ENCODE results near the gene CNOT3.

CNOT3 gene

GRCh38 chr19:54133957-54134590 lies 3.5 kb upstream of the CNOT3 start:
- H3K4me3 ChIP-seq (ENCODE audit: low read length), result no peak overlapping the region
- H4K20me1 ChIP-seq (ENCODE audit: insufficient read depth, low read length), result no peaks in the 10 kb centered on the region
- no peak for DNase-seq
- H3K27me3 ChIP-seq (replicated peaks; ENCODE audit: insufficient read depth, low read length), result no peaks in the 10 kb centered on the region
- H3K4me2 ChIP-seq (ENCODE audit: low read depth, low read length), result no peak overlapping the region
- H2AFZ ChIP-seq (ENCODE audit: low read length), result no peak overlapping the region
- no peak for TF ChIP-seq CTCF (IDR thresholded peaks at IDR 0.05; ENCODE audit: low read length)
- TF ChIP-seq EZH2 (optimal IDR thresholded peaks at IDR 0.05; ENCODE audit: low read depth, low read length), result no peak
- no peak for TF ChIP-seq EZH2phosphoT487 (IDR thresholded peaks at IDR 0.05; ENCODE audit: low read length)
- no peak overlapping the region for H3K9ac ChIP-seq (ENCODE audit: low read length)
- no peaks in the 10 kb centered on the region for H3F3A ChIP-seq (ENCODE audit: insufficient read depth, low read length)
- H3K27ac ChIP-seq (ENCODE audit: low read length), result no peak overlapping the region
- no peaks in the 10 kb centered on the region for H3K9me3 ChIP-seq (replicated peaks; ENCODE audit: insufficient read depth, low read length)
- peaks cover 9% of the 10 kb centered on the region for H3K4me1 ChIP-seq (ENCODE audit: low read length)
- H3K9me2 ChIP-seq (replicated peaks; ENCODE audit: insufficient read depth, low read length), result no peaks in the 10 kb centered on the region
- peaks cover 15% of the 10 kb centered on the region for H3K79me2 ChIP-seq (ENCODE audit: low read length)
- no peaks in the 10 kb centered on the region for H3K36me3 ChIP-seq (replicated peaks; ENCODE audit: insufficient read depth, low read length)

GRCh38 chr19:54136086-54136863 lies 1.3 kb upstream of the CNOT3 start:
- Histone ChIP-seq H2AFZ (ENCODE audit: low read length) (peak overlapping the region; percentile 75), H3K9ac (ENCODE audit: low read length) (peak overlapping the region; percentile 35; the same call in 1 of the 2 replicates), H3K27ac (ENCODE audit: low read length) (peak overlapping the region; percentile 24; the same call in 1 of the 2 replicates), H3K27me3 (replicated peaks; ENCODE audit: insufficient read depth, low read length) (no peaks in the 10 kb centered on the region), H3K36me3 (replicated peaks; ENCODE audit: insufficient read depth, low read length) (no peaks in the 10 kb centered on the region), H3K9me2 (replicated peaks; ENCODE audit: insufficient read depth, low read length) (no peaks in the 10 kb centered on the region), H3K4me2 (ENCODE audit: low read depth, low read length) (peak overlapping the region; percentile 86), H3K9me3 (replicated peaks; ENCODE audit: insufficient read depth, low read length) (no peaks in the 10 kb centered on the region), H3K4me3 (ENCODE audit: low read length) (peak overlapping the region; percentile 69), H4K20me1 (ENCODE audit: insufficient read depth, low read length) (peaks cover 6% of the 10 kb centered on the region; the same call in 1 of the 2 replicates), H3K79me2 (ENCODE audit: low read length) (peaks cover 37% of the 10 kb centered on the region), H3F3A (ENCODE audit: insufficient read depth, low read length) (no peaks in the 10 kb centered on the region), H3K4me1 (ENCODE audit: low read length) (peaks cover 10% of the 10 kb centered on the region)
- DNase-seq, result peak; percentile 27
- TF ChIP-seq CTCF (IDR thresholded peaks at IDR 0.05; ENCODE audit: low read length) (no peak), EZH2 (optimal IDR thresholded peaks at IDR 0.05; ENCODE audit: low read depth, low read length) (no peak), EZH2phosphoT487 (IDR thresholded peaks at IDR 0.05; ENCODE audit: low read length) (no peak)

GRCh38 chr19:54136864-54137698 lies 481 bp upstream of the CNOT3 start:
- H4K20me1 ChIP-seq (ENCODE audit: insufficient read depth, low read length), result peaks cover 6% of the 10 kb centered on the region; the same call in 1 of the 2 replicates
- DNase-seq, result peak; percentile 100
- H3K9me2 ChIP-seq (replicated peaks; ENCODE audit: insufficient read depth, low read length), result no peaks in the 10 kb centered on the region
- H3K79me2 ChIP-seq (ENCODE audit: low read length), result peaks cover 45% of the 10 kb centered on the region
- peak overlapping the region; percentile 80 for H3K4me3 ChIP-seq (ENCODE audit: low read length)
- peak overlapping the region; percentile 86 for H3K4me2 ChIP-seq (ENCODE audit: low read depth, low read length)
- no peaks in the 10 kb centered on the region for H3K36me3 ChIP-seq (replicated peaks; ENCODE audit: insufficient read depth, low read length)
- no peak for TF ChIP-seq CTCF (IDR thresholded peaks at IDR 0.05; ENCODE audit: low read length)
- no peak for TF ChIP-seq EZH2phosphoT487 (IDR thresholded peaks at IDR 0.05; ENCODE audit: low read length)
- no peak for TF ChIP-seq EZH2 (optimal IDR thresholded peaks at IDR 0.05; ENCODE audit: low read depth, low read length)
- H3K27ac ChIP-seq (ENCODE audit: low read length), result peak overlapping the region; percentile 24; the same call in 1 of the 2 replicates
- peak overlapping the region; percentile 99; the same call in 1 of the 2 replicates for H3K9ac ChIP-seq (ENCODE audit: low read length)
- no peaks in the 10 kb centered on the region for H3K9me3 ChIP-seq (replicated peaks; ENCODE audit: insufficient read depth, low read length)
- H2AFZ ChIP-seq (ENCODE audit: low read length), result peak overlapping the region; percentile 75
- no peaks in the 10 kb centered on the region for H3K27me3 ChIP-seq (replicated peaks; ENCODE audit: insufficient read depth, low read length)
- peaks cover 10% of the 10 kb centered on the region for H3K4me1 ChIP-seq (ENCODE audit: low read length)
- no peaks in the 10 kb centered on the region for H3F3A ChIP-seq (ENCODE audit: insufficient read depth, low read length)
